ENCODE data around the gene VWA5B1. TPM values are rescaled to one million over a fixed set of nuclear protein-coding genes. Genes with fewer than 3 reads are reported as not detected.

The VWA5B1 gene
- total and polyA plus RNA-seq, 2 of the 8 experiments (the other 6 are each of a cell fraction or from before 2014, with no cell fraction given) = 0.54 to 2.3 TPM

DNA sequence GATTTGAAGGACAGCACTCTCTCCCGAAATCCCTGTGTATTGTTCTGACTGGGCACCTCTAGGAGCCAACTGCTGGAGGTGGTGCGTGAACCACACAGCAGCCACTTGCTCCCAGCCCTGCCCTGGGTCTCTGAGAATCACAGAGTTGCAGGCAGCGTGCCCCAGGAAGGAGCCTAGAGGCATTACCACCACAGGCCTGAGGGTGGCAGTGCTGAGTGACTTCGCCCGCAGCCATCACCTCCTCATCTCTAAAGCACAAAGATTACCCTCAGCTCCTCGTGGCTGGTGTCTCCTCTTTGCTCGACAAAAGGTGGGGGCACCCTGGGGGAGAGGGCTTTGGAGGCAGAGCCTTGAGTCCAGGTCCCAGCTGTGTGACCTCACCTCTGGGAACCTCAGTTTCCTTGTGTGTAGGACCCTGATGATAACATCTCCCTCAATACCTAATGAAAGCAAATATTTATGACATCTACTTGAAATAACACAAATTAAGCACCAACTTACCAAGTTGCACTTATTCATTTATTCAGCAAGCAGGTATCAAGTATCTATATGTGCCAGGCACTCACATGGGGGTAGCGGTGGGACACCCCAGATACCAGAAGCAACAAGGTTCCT, 86.3 kb downstream of the VWA5B1 start:
- Histone ChIP-seq H3K27ac (ENCODE audit: low read depth, low read length) (no peak overlapping the region), H3K14ac (ENCODE audit: insufficient read length) (no peak overlapping the region), H3K4ac (replicated peaks; ENCODE audit: insufficient read length, low read depth, low read length) (no peak overlapping the region), H2AK5ac (ENCODE audit: low read depth, low read length) (no peak overlapping the region), H3K23me2 (ENCODE audit: low read depth, low read length) (no peaks in the 10 kb centered on the region; the same call in 1 of the 2 replicates), H3K23ac (ENCODE audit: insufficient read length) (no peak overlapping the region), H3K36me3 (ENCODE audit: control insufficient read depth in 2 of 4, insufficient read depth in 4 of 4, low read length in 3 of 4) (no peaks in the 10 kb centered on the region), H2BK20ac (ENCODE audit: low read length) (no peak overlapping the region), H2BK15ac (ENCODE audit: low read length) (no peak overlapping the region; the same call in none of the 2 replicates), H2BK120ac (replicated peaks; ENCODE audit: low read depth, low read length) (no peak overlapping the region), H4K8ac (ENCODE audit: extremely low read depth, insufficient read depth, low read length) (no peak overlapping the region), H3K79me1 (ENCODE audit: low read depth, low read length) (no peaks in the 10 kb centered on the region), H3K4me2 (ENCODE audit: insufficient read depth in 1 of 2, low read depth in 2 of 2, low read length in 2 of 2) (no peak overlapping the region), H4K91ac (replicated peaks; ENCODE audit: insufficient read length, low read length) (no peak overlapping the region), H3K4me1 (replicated peaks in 1 of 4; ENCODE audit: control insufficient read depth in 3 of 4, insufficient read depth in 4 of 4, low read length in 3 of 4) (no peaks in the 10 kb centered on the region), H4K20me1 (replicated peaks in 1 of 2; ENCODE audit: control insufficient read depth in 1 of 2, insufficient read depth in 2 of 2, low read length in 2 of 2) (no peaks in the 10 kb centered on the region), H3K9ac (replicated peaks in 1 of 4; ENCODE audit: extremely low read depth in 1 of 4, low read depth in 3 of 4, low read length in 3 of 4) (no peak overlapping the region), H3K79me2 (ENCODE audit: control insufficient read depth in 1 of 2, insufficient read depth in 2 of 2, low read length in 2 of 2) (no peaks in the 10 kb centered on the region), H4K5ac (ENCODE audit: insufficient read length, low read depth, low read length) (no peak overlapping the region), H3K18ac (ENCODE audit: extremely low read depth, low read length) (no peak overlapping the region), H2BK12ac (ENCODE audit: low read depth, low read length) (no peak overlapping the region), H3K27me3 (replicated peaks in 1 of 4; ENCODE audit: control insufficient read depth in 3 of 4, extremely low read depth in 1 of 4, insufficient read depth in 3 of 4, low read length in 3 of 4) (peaks cover 0 to 10% (median 3%) of the 10 kb centered on the region in 4 experiments; a peak in 4 of 7 replicates), H3K56ac (replicated peaks; ENCODE audit: insufficient read length, low read depth, low read length) (no peak overlapping the region), H2BK5ac (ENCODE audit: low read depth, low read length) (no peak overlapping the region), H3K4me3 (ENCODE audit: extremely low read depth in 1 of 4, insufficient read depth in 2 of 4, low read depth in 3 of 4, low read length in 4 of 4) (no peak overlapping the region), H3K9me3 (ENCODE audit: insufficient read depth in 2 of 2, low read depth in 1 of 2, low read length in 1 of 2) (no peaks in the 10 kb centered on the region), H2AFZ (ENCODE audit: low read length) (peak overlapping the region; percentile 87; the same call in 1 of the 2 replicates)
- POLR2A ChIA-PET (ENCODE audit: partially characterized antibody) = no interaction called here
- CTCF ChIA-PET (ENCODE audit: partially characterized antibody) = interaction anchor here (0.7 to 9.8 kb wide), 40 partner anchors 8 to 272 kb away, joined by 3 to 89 read pairs (median 4); partner anchors contain the start of gene VWA5B1
- WGBS, 2 experiments (ENCODE audit: extremely low coverage in 1 of 2, insufficient coverage in 1 of 2, insufficient read length in 1 of 2, insufficient replicate concordance in 2 of 2, low coverage in 1 of 2, low lambda C conversion rate in 2 of 2, missing lambda C conversion rate in 1 of 2) = 19% methylated on average over 8 of the region's 8 CpGs; no CpG with 5 or more reads in 1 of the 2 experiments
- peak; percentile 70 for FAIRE-seq
- DNase-seq (ENCODE audit: low read depth in 1 of 2, low spot score in 2 of 2) = peak; percentile 41 to 94
- TF ChIP-seq RAD21 (IDR thresholded peaks at IDR 0.05 in 1 of 2, conservative IDR thresholded peaks at IDR 0.05 in 1 of 2; ENCODE audit: low read depth in 2 of 2, low read length in 2 of 2) = peak; percentile 65 to 76
- TF ChIP-seq TEAD4 (IDR thresholded peaks at IDR 0.05; ENCODE audit: low read depth, low read length) = no peak

Measured in H1 (cell line).